ENCODE data around the gene MICAL2.
A peak's percentile ranks its signal among the peaks of the same experiment; 100 is the strongest.
"Not testable (repeated sequence)": the region's sequence is repeated elsewhere in the genome, so short reads cannot be mapped to it uniquely, and the experiment has no call there.

Gene MICAL2

DNA sequence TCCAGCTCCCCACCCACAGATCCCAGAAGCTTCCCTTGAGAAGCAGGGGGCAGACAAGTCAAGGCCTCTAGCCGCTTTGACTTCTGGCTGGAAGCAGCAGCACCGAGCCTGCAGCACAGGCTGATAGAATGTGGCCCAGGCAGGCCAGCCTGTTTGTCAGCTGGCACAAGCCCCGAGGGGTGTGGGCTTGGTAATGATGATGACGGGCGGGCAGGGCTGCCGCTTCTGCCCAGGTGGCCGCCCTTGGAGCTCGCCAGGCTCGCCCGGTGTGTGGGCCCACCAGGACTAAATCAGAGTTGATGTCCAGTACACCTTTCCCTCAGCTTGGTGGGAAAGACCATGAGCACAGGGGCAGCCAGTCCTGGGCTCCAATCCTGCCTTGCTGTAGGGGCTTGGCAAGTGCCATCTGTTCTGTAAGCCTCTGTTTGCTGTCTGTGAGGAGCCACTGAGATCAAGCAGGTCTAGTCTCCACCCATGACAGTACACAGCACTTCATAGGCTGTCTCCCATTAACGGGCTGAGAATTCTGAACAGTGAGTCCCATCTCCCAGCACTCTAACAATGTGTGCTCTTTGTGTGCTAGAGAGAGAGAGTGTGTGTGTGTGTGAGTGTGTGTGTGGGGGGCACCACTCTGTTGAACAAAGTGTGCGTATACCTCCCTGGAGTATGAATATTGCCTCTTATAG is 26.8 kb downstream of the MICAL2 start:
- DNase-seq: no peak

DNA sequence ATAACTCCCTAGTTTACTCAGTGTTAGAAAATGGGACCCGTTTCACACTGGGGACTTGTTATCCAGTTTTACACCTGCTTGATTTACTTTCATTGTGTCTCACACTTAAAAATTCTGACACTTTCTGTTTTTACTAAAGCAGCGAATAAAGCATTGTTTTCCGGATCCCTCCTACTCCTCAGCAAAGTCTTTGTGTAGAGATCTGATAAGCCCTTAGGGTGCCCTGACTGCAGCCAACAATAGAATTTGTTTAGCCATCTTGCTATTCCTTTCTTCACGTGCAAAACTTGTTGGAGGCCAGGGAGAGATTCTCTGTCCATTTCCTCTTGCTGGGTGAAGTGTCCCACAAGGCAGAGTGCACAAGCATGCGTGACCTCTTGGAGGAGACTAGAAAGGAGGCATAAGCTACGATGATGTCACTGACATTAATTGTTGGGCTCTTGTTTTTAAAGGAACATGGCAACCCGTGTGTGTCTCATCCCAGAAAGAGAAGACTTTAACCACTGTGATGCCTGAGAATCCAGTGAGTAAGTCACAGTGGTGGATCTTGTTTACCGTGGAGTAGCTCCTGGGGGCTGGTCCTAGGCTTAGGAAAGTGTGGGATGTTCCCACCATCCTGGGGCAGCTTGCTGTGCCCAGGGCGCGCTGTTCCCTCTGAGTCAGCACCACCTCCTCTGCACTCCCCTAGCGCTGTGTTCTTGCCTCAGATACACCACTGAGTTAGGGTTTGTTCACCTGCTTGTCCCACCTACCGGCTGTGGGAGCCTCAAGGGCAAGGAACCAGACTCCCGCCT is 27.7 kb downstream of the MICAL2 start:
- DNase-seq: no peak

DNA sequence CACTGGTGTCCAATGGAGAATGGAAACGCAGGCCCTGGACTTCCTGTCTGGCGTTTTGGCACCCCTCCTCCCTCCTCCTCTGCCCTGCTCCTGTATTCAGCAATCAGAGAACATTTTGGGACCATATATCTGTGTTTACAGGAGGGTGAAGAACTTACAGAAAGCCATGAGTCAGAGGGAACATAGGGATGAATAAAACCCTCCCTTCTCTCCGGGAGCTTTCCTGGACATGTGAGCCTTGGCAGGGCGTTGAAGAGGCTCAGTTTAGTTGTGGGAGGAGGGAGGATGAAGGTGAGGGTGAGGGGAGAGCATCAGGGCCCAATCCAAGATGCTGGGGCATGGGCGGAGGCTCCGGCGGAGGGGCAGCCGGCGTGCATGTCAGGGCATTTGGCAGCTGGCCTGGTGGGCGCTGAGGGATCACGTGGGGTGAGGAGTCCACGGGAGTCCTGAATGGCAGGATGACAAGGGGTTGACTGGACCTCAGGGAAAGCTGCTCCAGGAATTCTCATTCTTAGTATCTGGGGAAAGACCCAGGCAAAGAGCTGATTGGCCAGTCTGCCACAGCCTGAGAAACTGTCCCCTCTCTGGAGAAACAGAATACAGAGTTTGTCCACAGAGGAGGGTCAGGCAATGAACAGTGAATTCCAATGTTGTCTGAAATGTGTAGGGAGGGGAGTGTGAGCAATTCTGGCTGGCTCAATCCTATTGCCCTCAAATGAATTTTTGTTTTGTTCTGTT is 28.9 kb downstream of the MICAL2 start:
- no peak for DNase-seq

DNA sequence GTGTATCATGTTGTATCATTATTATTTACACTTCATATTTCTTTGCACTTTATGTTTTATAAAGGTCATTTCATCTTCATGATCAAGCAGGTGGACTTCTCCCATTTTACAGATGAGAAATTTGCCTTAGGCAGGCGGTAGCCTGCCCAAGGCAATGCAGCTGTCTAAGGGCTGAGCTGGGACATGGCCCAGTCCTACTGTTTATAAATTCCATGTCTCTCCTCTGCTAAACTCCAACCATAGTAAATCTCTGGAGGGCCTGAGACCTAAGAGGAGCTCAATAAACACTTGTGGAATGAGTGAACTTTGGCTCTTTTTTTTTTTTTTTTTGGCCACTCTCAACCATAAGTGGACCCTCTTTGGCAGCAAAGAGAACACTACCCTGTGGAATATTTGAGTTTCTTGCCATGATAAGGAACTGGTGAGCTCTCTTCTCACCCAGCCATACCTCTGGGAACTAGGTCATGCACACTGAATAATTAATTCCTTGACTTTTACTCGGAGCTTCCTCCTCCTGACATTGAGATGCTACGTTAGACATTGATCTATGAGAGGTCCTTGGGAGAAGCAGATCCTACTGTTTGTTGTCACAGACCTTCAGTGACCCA is 29.9 kb downstream of the MICAL2 start:
- DNase-seq: no peak

GRCh38 chr11:12141283-12141682 is 30.9 kb downstream of the MICAL2 start:
- no peak for DNase-seq

DNA sequence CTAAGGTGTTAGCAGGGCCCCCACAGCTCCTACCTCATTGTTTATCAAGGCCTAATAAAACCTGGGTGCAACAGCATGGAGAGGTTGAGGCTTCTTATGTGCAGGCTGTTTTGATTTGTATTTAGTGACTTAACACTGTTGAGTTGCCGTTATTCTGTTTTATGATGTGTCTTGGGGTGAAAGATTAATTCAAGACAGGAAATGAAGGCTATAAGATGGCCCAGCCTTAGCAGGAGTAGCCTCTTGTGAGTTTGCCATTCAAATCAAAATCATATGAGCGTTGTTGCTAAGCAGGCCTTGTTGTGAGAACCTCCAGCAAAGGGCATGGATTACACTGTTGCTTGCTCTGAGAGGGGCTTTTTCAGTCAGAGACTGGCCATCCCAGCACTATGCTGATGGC is 31.8 kb downstream of the MICAL2 start:
- DNase-seq: no peak

DNA sequence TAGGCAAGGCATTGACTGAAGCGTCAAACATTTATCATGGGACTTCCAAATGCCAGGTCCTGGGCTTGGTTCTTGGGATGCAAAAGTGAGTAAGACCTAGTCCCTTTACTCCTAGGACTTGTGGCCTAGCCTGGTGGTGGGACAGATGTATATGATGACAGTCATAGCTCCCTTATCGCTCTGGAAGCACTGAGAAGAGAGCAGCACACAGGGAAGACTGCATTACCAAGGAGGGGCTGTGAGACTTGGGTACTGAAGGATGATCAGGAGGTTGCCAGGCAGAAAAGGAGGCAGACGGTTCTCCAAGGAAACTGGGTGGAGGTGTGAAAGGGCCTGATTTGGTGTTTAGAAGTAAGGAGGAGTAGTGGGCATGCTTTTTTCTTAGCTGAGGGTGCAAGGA is 32.5 kb downstream of the MICAL2 start:
- DNase-seq: no peak

- DNase-seq: peak in 1 of 2 experiments; percentile 16
Measured at GRCh38 chr11:12143461-12144258, 33.3 kb downstream of the MICAL2 start.

DNA sequence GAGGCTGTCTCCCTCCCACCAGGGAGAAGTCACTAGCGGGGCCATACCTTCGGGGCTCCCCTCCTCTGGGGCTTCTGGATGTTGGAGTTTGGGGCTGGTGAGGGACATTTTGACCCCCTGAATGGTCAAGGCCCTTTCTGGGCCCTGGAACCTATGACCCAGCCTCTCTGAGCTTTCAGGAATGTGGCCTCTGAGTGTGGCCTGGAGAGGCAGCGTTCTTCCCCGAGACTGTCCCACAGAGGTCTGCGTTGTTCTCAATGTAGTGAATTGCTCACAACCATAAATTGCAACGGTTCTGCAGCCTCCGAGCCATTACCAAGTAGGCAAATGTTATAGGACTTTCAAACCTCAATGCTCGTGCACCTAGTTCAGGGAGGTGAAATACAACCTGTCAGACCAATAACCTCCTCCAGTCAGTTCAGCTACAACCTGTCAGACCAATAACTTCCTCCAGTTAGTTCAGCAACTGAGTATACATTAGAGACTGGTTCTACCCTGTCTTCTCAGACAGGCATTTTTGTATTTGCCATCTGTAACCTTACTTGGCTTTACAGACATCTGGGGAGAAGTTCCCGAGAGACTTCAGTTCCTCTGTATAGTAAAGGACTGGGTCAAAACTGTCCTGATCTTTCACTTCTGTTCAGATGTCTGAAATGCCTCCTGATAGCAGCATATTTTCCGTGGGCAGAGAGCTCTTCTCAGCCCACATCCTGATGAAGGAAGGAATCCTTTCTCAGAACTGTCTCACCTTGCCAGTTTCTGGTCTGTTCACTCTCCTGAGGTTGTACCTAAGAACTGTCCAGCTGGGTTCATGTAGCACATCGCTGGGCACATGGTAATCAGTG is 34.2 kb downstream of the MICAL2 start:
- no peak for DNase-seq

GRCh38 chr11:12146678-12147077 is 36.3 kb downstream of the MICAL2 start:
- not testable (repeated sequence) for DNase-seq

- DNase-seq: no peak
Measured at GRCh38 chr11:12147827-12148226, 37.4 kb downstream of the MICAL2 start.

- DNase-seq: no peak
Measured at GRCh38 chr11:12148466-12148865, 38.1 kb downstream of the MICAL2 start.

DNA sequence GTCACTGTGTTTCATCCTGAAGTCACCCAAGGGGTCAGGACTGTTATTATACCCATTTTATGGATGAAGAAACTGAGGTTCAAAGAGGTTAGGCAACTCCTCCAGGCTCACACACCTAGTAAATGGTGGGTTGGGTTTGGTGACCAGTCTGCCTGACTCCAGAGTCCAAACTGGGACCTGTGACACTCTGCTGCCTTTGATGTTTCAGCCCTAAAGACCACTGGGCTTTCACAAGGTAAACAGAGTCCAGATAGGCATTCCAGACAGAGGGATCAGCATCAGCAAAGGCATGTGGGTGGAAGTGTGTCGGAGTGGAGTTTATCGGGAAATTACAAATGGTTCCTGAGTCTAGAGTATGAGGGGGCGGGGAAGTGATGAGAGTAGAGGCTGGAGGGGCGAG is 38.5 kb downstream of the MICAL2 start:
- DNase-seq: no peak

GRCh38 chr11:12149672-12150225 is 39.4 kb downstream of the MICAL2 start:
- no peak for DNase-seq

DNA sequence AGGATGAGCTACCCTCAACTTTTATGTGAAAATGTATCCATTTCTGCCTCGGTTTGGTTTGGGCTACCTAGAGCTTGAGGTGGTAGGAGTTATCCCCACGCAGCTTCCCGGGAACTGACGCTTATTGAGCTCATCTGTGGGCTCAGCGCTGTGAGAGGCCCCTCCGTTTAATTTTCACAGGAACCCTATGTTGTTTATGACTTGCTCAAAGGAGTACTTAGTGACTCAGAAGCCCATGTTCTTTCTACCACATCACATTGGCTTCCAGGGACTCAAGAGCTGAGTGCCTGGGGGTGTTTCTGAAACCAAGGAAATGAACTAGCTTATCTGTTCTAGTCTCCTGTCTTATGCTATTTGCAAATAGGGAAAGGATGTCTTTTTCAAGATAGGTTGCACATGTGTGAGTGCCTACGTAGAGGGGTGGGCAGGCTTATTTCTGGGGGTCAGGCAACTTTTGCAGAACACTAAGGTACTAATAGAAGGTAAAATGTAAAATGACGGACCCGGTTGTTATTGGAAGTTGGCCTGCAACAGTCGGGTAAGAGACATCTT is 40.5 kb downstream of the MICAL2 start:
- no peak for DNase-seq

GRCh38 chr11:12152321-12152720 is 41.9 kb downstream of the MICAL2 start:
- DNase-seq: no peak

- no peak for DNase-seq
Measured at GRCh38 chr11:12154871-12155668, 44.7 kb downstream of the MICAL2 start.

DNA sequence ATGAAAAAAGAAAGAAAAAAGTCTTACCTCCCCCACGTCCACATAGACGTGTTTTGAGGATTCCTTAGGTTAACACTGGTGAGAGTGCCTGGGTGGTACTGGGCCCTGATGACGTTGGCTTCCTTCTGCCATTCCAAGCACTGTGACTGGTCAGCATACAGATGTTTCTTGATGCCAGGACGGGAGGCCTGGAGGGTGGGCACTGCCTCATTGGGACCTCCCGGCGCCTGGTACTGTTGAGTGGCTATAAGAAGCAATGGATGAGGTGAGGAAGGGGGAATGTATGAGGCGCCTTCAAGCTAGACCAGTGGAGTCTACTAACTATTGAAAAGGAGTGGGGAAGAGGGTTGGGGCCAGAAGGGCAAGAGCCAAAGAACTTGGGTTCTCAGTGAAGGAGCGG is 45.3 kb downstream of the MICAL2 start:
- DNase-seq: no peak

- DNase-seq: no peak
Measured at GRCh38 chr11:12156301-12157140, 46.1 kb downstream of the MICAL2 start.

Measured in NCI-H2081 (cell line).